Measurements from ENCODE around the gene KPNA5. TPM values are rescaled to one million over a fixed set of nuclear protein-coding genes. Genes with fewer than 3 reads are reported as not detected.
"Not testable (repeated sequence)": the region's sequence is repeated elsewhere in the genome, so short reads cannot be mapped to it uniquely, and the experiment has no call there.

KPNA5 gene
- total RNA-seq, 1 experiment from 2014 or later = 10.5 TPM

DNA sequence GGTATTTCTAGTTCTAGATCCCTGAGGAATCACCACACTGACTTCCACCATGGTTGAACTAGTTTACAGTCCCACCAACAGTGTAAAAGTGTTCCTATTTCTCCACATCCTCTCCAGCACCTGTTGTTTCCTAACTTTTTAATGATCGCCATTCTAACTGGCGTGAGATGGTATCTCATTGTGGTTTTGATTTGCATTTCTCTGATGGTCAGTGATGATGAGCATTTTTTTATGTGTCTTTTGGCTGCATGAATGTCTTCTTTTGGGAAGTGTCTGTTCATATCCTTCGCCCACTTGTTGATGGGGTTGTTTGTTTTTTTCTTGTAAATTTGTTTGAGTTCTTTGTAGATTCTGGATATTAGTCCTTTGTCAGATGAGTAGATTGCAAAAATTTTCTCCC lies 12.3 kb downstream of the KPNA5 start:
- not testable (repeated sequence) for H3K79me1 ChIP-seq (ENCODE audit: insufficient read depth, low read depth, low read length, poor library complexity, severe bottlenecking); H3K23me2 ChIP-seq (ENCODE audit: insufficient read length, low read depth, low read length, poor library complexity, severe bottlenecking); H2BK20ac ChIP-seq (ENCODE audit: low read depth, low read length, poor library complexity, severe bottlenecking); H2AK5ac ChIP-seq (ENCODE audit: insufficient read length, low read length); H3K27me3 ChIP-seq (ENCODE audit: insufficient read depth, low read length); H3K4ac ChIP-seq (ENCODE audit: low read depth, low read length); H2BK12ac ChIP-seq (ENCODE audit: insufficient read length, low read depth, low read length); H3K27ac ChIP-seq (ENCODE audit: insufficient read length, low read depth, low read length); H3K14ac ChIP-seq (ENCODE audit: insufficient read depth, low read length); H3K4me1 Mint-ChIP-seq; H3K27ac Mint-ChIP-seq; H4K8ac ChIP-seq (replicated peaks; ENCODE audit: insufficient read length, low read depth, low read length); H4K20me1 ChIP-seq (ENCODE audit: control insufficient read depth, insufficient read depth, insufficient read length); H2BK120ac ChIP-seq (ENCODE audit: low read depth, low read length, poor library complexity, severe bottlenecking); H3K4me1 ChIP-seq (ENCODE audit: insufficient read depth, low read length); DNase-seq; H3K9me3 Mint-ChIP-seq; H2BK5ac ChIP-seq (ENCODE audit: insufficient read length, low read length); H3K4me2 ChIP-seq (ENCODE audit: insufficient read depth, insufficient read length, low read length); H3K27me3 Mint-ChIP-seq (ENCODE audit: low read depth); H3K4me3 Mint-ChIP-seq; H3K79me2 ChIP-seq (ENCODE audit: insufficient read depth, low read length); H4K5ac ChIP-seq (ENCODE audit: insufficient read length, low read depth, low read length); H4K91ac ChIP-seq (ENCODE audit: insufficient read length, low read depth, low read length); H2AFZ ChIP-seq (ENCODE audit: low read length); H3K9ac ChIP-seq (ENCODE audit: extremely low read depth, insufficient read length, low read length); H3K18ac ChIP-seq (ENCODE audit: insufficient read length, low read depth, low read length); H3T11ph ChIP-seq (ENCODE audit: low read length); H3K23ac ChIP-seq (ENCODE audit: insufficient read length, low read depth, low read length); H3K56ac ChIP-seq (ENCODE audit: insufficient read length, low read depth, low read length); H3K9me3 ChIP-seq (ENCODE audit: control insufficient read depth, low read depth, low read length); H2BK15ac ChIP-seq (ENCODE audit: low read depth, low read length)
- peaks cover 13 to 38% (median 37%) of the 10 kb centered on the region in 3 experiments for H3K36me3 Mint-ChIP-seq (ENCODE audit: insufficient read depth in 1 of 3, low read depth in 3 of 3)
- WGBS (ENCODE audit: extremely low coverage, insufficient read length, low lambda C conversion rate) = no CpG with 5 or more reads among the region's 3 CpGs

All from H9 (cell line).